Rectal smooth muscle tissue (tissue), 1 donor: ENCODE data around the gene GPC2.

ENCODE experiments used
- H3K27ac ChIP-seq: one replicate; pipeline ENCODE4 v1.7.0; 2013; ENCODE audit warnings: low read depth, low read length, inconsistent platforms
- H3K27me3 ChIP-seq: one replicate; pipeline ENCODE4 v1.7.0; 2013; ENCODE audit warnings: low read length; ENCODE audit not compliant: control insufficient read depth, insufficient read depth
- H3K36me3 ChIP-seq: one replicate; pipeline ENCODE4 v1.7.0; 2013; ENCODE audit warnings: low read length; ENCODE audit not compliant: control insufficient read depth, insufficient read depth
- H3K4me1 ChIP-seq: one replicate; pipeline ENCODE4 v1.7.0; 2013; ENCODE audit warnings: low read length; ENCODE audit not compliant: control insufficient read depth, insufficient read depth
- H3K4me3 ChIP-seq: one replicate; pipeline ENCODE4 v1.7.0; 2013; ENCODE audit warnings: low read length
- H3K9ac ChIP-seq: one replicate; pipeline ENCODE4 v1.7.0; 2013; ENCODE audit warnings: low read length

The GPC2 gene

DNA sequence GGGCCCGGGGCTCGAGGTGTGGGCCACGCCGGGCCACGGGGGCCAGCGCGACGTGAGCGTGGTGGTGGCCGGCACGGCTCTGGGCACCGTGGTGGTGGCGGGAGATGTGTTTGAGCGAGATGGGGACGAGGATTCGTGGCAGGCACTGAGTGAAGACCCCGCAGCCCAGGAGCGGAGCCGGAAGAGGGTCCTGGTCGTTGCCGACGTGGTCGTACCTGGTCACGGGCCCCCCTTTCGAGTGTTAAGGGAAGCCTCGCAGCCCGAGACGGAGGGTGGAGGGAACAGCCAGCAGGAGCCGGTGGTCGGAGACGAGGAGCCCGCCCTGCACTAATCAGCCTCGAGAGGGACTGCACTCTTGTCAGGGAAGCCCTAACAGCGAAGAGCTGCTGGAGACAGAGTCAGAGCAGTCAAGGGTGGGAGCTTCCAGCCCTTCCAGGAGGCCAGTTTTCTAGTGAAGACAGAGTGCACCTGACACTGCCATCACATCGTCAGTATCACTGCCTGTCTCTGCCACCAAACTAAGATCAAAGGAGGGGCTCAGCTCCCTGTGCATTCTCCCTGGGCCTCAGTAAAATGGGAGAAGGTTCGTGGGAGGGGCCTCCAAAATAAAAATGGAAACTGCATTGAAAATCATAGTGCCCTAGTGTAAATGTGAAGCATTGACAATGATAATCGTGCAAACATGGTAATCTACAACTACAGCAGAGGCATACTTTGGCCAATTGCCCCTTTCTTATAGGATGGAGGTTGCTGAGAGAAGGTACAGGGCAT lies 49.1 kb downstream of the GPC2 start:
- Histone ChIP-seq H3K4me3 (peak overlapping the region; percentile 94), H3K9ac (peak overlapping the region; percentile 81), H3K4me1 (peaks cover 3% of the 10 kb centered on the region), H3K36me3 (no peaks in the 10 kb centered on the region), H3K27ac (peak overlapping the region; percentile 97), H3K27me3 (no peaks in the 10 kb centered on the region)

DNA sequence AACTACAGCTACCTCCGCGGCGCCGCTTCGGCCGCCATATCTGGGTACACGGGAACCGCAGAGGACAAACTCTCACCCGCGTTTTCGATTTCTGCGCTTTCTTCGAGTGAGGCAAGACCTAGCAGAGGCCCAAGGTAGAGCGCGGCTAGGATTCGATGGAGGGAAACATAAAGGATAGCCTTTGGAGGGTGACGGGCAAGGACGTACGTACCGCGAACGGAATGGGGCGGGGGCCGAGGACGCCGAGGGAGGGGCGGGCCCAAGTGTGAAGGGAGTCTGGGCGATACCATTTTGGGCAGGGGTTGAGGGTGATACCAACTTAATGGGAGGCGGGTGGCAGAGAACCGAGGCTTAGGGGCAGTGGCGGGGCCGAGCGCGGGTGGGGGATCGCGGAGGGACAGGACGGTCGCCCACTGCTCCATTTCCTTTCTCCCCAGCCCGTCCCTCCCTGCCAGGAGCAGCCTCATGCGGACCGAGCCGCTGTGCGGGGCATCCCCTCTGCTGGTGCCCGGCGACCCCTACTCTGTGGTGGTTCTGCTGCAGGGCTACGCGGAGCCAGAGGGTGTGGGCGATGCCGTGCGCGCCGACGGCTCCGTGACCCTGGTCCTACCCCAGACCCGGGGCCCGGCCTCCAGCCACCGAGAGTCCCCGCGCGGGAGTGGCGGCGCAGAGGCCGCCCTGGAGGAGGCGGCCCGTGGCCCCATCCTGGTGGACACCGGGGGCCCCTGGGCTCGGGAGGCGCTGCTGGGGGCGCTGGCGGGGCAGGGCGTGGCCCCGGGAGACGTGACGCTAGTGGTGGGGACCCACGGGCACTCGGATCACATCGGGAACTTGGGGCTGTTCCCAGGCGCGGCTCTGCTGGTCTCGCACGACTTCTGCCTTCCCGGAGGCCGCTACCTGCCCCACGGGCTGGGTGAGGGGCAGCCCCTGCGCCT lies 50.0 kb downstream of the GPC2 start, which contains the start of gene MBLAC1:
Gene MBLAC1 (plus strand): TSS at position 37 of the 935 bp plus-strand sequence. CDS start 429 bp downstream, at position 466.
- H3K27me3 ChIP-seq, result no peaks in the 10 kb centered on the region
- H3K4me3 ChIP-seq, result peak within 1 kb of the TSS; percentile 94
- peak within 1 kb of the TSS; percentile 97 for H3K27ac ChIP-seq
- H3K9ac ChIP-seq, result peak within 1 kb of the TSS; percentile 81
- H3K4me1 ChIP-seq, result peaks cover 3% of the 10 kb centered on the region
- no peaks in the 10 kb centered on the region for H3K36me3 ChIP-seq

DNA sequence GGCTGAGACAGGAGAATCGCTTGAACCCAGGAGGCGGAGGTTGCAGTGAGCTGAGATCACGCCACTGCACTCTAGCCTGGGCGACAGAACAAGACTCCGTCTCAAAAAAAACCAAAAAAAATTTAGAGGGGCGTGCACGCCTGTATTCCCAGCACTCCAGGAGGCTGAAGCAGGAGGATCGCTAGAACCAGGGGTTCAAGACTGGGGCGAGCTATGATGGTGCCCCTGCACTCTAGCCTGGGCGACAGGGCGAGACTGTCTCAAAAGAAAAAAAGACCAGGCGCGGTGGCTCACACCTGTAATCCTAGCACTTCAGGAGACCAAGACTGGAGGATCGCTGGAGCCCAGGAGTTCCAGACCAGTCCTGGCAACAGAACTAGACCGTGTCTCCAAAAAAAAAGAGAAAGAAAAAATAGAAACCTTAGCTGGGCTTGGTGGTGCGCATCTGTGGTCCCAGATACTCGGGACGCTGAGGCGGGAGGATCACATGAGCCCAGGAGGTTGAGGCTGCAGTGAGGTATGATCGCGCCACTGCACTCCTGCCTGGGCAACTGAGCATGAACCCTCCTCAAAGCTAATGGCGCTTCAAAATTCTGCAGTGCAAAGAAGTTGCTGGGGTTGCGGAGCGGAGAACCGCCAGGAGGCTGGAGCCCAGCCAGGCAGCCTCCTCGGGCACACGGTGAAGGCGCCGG lies 50.8 kb downstream of the GPC2 start:
- H3K4me1 ChIP-seq, result peaks cover 3% of the 10 kb centered on the region
- H3K27me3 ChIP-seq, result no peaks in the 10 kb centered on the region
- H3K9ac ChIP-seq, result peak overlapping the region; percentile 81
- no peaks in the 10 kb centered on the region for H3K36me3 ChIP-seq
- H3K4me3 ChIP-seq, result peak overlapping the region; percentile 94
- H3K27ac ChIP-seq, result peak overlapping the region; percentile 97

DNA sequence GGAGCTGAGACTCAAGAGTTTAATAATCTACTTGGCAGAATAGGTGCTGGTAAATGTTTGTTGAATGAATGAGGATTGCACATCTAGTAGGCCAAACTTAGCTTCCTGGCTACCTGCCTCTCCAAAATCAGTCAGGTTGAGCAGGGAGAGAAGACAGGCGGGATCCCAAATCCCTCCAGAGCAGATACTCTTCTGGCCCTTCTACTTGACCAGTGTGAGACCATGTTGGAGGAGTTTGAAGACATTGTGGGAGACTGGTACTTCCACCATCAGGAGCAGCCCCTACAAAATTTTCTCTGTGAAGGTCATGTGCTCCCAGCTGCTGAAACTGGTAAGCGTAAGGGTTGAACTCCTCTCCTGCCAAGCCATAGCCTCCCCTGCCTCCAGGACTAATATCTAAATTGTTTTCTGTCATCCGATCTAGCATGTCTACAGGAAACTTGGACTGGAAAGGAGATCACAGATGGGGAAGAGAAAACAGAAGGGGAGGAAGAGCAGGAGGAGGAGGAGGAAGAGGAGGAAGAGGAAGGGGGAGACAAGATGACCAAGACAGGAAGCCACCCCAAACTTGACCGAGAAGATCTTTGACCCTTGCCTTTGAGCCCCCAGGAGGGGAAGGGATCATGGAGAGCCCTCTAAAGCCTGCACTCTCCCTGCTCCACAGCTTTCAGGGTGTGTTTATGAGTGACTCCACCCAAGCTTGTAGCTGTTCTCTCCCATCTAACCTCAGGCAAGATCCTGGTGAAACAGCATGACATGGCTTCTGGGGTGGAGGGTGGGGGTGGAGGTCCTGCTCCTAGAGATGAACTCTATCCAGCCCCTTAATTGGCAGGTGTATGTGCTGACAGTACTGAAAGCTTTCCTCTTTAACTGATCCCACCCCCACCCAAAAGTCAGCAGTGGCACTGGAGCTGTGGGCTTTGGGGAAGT lies 52.6 kb downstream of the GPC2 start:
- Histone ChIP-seq H3K27ac (no peak overlapping the region), H3K36me3 (no peaks in the 10 kb centered on the region), H3K27me3 (no peaks in the 10 kb centered on the region), H3K4me1 (no peaks in the 10 kb centered on the region), H3K9ac (no peak overlapping the region), H3K4me3 (peak overlapping the region; percentile 49)

DNA sequence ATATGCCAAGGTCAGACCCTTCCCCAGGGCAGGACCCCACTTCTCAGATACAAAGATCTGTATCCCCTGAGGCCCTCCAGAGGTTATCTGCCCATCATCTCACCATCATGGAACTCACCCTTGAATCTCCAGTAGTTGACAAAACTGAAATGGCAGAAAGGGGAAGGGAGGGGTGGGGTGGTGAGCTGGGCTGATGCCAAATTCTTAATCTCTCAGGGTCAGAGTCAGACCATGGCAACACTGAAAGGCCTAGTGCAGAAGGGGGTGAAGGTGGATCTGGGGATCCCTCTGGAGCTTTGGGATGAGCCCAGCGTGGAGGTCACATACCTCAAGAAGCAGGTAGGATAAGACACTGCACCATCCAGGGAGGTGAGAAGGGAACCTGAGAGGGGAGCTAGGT lies 54.6 kb downstream of the GPC2 start:
- no peaks in the 10 kb centered on the region for H3K36me3 ChIP-seq
- no peak overlapping the region for H3K9ac ChIP-seq
- peaks cover 3% of the 10 kb centered on the region for H3K4me1 ChIP-seq
- H3K27me3 ChIP-seq, result no peaks in the 10 kb centered on the region
- H3K4me3 ChIP-seq, result no peak overlapping the region
- no peak overlapping the region for H3K27ac ChIP-seq

DNA sequence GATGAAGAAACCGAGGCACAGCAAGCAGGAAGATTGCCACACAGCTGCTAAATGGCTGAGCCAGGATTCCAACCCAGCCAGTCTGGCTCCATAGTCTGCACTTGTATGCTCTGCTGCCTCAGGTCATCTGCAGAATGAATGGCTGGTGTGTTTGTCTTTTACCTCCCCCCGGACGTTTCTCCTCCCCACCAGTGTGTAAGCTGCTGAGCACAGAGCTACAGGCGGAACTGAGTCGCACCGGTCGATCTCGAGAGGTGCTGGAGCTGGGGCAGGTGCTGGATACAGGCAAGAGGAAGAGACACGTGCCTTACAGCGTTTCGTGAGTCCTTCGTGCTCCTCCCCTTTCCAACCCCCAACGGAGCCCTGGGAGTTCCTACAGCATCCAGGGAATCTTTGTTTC lies 55.1 kb downstream of the GPC2 start:
- peaks cover 3% of the 10 kb centered on the region for H3K4me1 ChIP-seq
- H3K27me3 ChIP-seq, result no peaks in the 10 kb centered on the region
- no peaks in the 10 kb centered on the region for H3K36me3 ChIP-seq
- no peak overlapping the region for H3K27ac ChIP-seq
- no peak overlapping the region for H3K4me3 ChIP-seq
- H3K9ac ChIP-seq, result no peak overlapping the region

DNA sequence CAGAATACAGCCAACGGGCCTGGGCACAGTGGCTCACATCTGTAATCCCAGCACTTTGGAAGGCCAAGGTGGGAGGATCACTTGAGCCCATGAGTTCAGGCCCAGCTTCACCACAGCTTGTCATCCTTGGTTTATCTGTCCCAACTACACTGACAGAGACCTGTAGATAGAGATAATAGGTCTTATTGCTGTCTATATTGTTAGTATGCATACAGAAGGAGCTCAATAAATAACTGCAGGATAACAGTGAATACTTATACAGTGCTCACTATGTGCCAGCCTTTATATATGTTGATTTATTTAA lies 56.5 kb downstream of the GPC2 start:
- Histone ChIP-seq H3K36me3 (no peaks in the 10 kb centered on the region), H3K4me3 (peak overlapping the region; percentile 80), H3K9ac (no peak overlapping the region), H3K4me1 (peaks cover 3% of the 10 kb centered on the region), H3K27ac (peak overlapping the region; percentile 55), H3K27me3 (no peaks in the 10 kb centered on the region)

DNA sequence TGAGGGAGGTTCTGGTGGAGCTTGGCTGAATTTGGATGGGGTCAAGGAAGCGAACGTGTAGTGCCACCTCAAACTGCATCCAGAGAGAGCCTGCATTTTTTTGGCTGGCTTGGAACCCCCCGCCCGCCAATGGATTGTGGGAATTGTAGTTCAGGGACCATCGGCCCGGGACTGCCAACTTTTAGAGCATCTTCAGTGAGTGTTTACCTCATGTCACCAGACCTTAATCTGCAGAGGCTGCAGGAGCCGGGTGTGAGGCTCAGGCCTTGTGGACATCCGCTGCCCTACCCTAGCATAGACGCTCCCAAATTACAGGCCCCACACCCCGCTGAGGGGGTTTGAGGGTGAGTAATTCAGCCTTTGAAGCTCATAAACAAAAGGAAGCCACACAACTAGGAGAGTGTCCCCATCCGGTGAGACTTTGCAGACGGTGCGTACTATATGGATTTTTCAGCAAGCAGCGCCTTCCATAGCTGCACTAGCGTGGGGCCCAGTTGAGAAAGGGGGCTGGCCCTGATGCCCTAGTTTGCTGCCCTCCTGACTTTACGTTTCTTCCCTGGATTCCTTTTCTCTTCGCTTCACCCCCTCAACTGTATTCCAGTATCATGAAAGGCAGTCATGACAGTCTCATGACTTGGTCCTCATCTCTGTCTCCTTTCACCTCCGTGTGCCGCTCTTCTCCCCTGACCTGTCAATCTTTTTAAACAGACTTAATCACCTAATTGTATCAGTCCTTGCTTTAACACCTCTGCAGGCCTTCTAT lies 57.0 kb downstream of the GPC2 start:
- H3K27ac ChIP-seq, result peak overlapping the region; percentile 82
- peak overlapping the region; percentile 2 for H3K9ac ChIP-seq
- peaks cover 3% of the 10 kb centered on the region for H3K4me1 ChIP-seq

More for the DNA sequence above, 57.0 kb downstream of the GPC2 start:
- H3K4me3 ChIP-seq, result peak overlapping the region; percentile 80
- no peaks in the 10 kb centered on the region for H3K27me3 ChIP-seq
- H3K36me3 ChIP-seq, result no peaks in the 10 kb centered on the region
